Cortex of kidney (tissue), 1 donor: ENCODE data around the gene MYL6.
"Not testable (repeated sequence)": the region's sequence is repeated elsewhere in the genome, so short reads cannot be mapped to it uniquely, and the experiment has no call there.

ENCODE experiments used
- DNase-seq: peaks from one replicate; lab custom pipeline; 2025; lab: John Stamatoyannopoulos, UW

Gene MYL6

GRCh38 chr12:56158029-56158925 lies at the start of gene MYL6:
Gene MYL6 (plus strand): TSS chr12:56158359. CDS start chr12:56158402, 43 bp downstream.
- DNase-seq = no peak

GRCh38 chr12:56110571-56110970 lies 47.6 kb upstream of the MYL6 start:
- no peak for DNase-seq

- no peak for DNase-seq
Observed at GRCh38 chr12:56114084-56114483, 44.1 kb upstream of the MYL6 start.

- no peak for DNase-seq
Observed at GRCh38 chr12:56115329-56115728, 42.8 kb upstream of the MYL6 start.

- no peak for DNase-seq
Observed at GRCh38 chr12:56116267-56117081, 41.7 kb upstream of the MYL6 start, which contains the start of gene RPL41. Gene RPL41 (plus strand): TSS chr12:56116633.

GRCh38 chr12:56117082-56117706 lies 41.0 kb upstream of the MYL6 start:
- not testable (repeated sequence) for DNase-seq

GRCh38 chr12:56117778-56118687 lies 40.1 kb upstream of the MYL6 start, which contains the start of gene ZC3H10:
Gene ZC3H10 (plus strand): TSS chr12:56118266. CDS start chr12:56120563, 2,297 bp downstream.
- DNase-seq = no peak

GRCh38 chr12:56118688-56119357 lies 39.3 kb upstream of the MYL6 start:
- no peak for DNase-seq

GRCh38 chr12:56119361-56119796 lies 38.8 kb upstream of the MYL6 start:
- no peak for DNase-seq

GRCh38 chr12:56120158-56120846 lies 37.9 kb upstream of the MYL6 start:
- no peak for DNase-seq

- no peak for DNase-seq
Observed at GRCh38 chr12:56121204-56121870, 36.8 kb upstream of the MYL6 start.

- no peak for DNase-seq
Observed at GRCh38 chr12:56122637-56123036, 35.5 kb upstream of the MYL6 start.

- no peak for DNase-seq
Observed at GRCh38 chr12:56124133-56124532, 34.0 kb upstream of the MYL6 start.

- DNase-seq = no peak
Observed at GRCh38 chr12:56126732-56127239, 31.4 kb upstream of the MYL6 start.

- no peak for DNase-seq
Observed at GRCh38 chr12:56127485-56127887, 30.7 kb upstream of the MYL6 start.

GRCh38 chr12:56127888-56128669 lies 30.1 kb upstream of the MYL6 start, which contains the start of gene ESYT1:
Gene ESYT1 (plus strand): TSS chr12:56128267. CDS start chr12:56128320, 53 bp downstream.
- DNase-seq = no peak

GRCh38 chr12:56128670-56129205 lies 29.4 kb upstream of the MYL6 start:
- DNase-seq = no peak
